ENCODE data around the gene GRM7.

The GRM7 gene

GRCh38 chr3:7172996-7173395 lies 312.1 kb downstream of the GRM7 start:
- Histone ChIP-seq H3K36me3 (ENCODE audit: control insufficient read depth, insufficient read depth, low read length) (no peaks in the 10 kb centered on the region), H3K4me1 (ENCODE audit: control insufficient read depth, insufficient read depth, low read length, poor library complexity, severe bottlenecking) (no peaks in the 10 kb centered on the region), H3K4me3 (ENCODE audit: insufficient read depth, low read depth, low read length, poor library complexity, severe bottlenecking) (no peak overlapping the region), H3K27ac (ENCODE audit: insufficient read depth, low read length, poor library complexity, severe bottlenecking) (no peak overlapping the region), H3K27me3 (replicated peaks; ENCODE audit: control insufficient read depth, insufficient read depth, low read length, poor library complexity, severe bottlenecking) (no peaks in the 10 kb centered on the region), H3K9me3 (ENCODE audit: control insufficient read depth, low read length) (no peaks in the 10 kb centered on the region)
- no peak for DNase-seq

GRCh38 chr3:7188551-7188950 lies 327.6 kb downstream of the GRM7 start:
- Histone ChIP-seq H3K4me1 (ENCODE audit: control insufficient read depth, insufficient read depth, low read length, poor library complexity, severe bottlenecking) (no peaks in the 10 kb centered on the region), H3K36me3 (ENCODE audit: control insufficient read depth, insufficient read depth, low read length) (no peaks in the 10 kb centered on the region), H3K27me3 (replicated peaks; ENCODE audit: control insufficient read depth, insufficient read depth, low read length, poor library complexity, severe bottlenecking) (no peaks in the 10 kb centered on the region), H3K4me3 (ENCODE audit: insufficient read depth, low read depth, low read length, poor library complexity, severe bottlenecking) (no peak overlapping the region), H3K27ac (ENCODE audit: insufficient read depth, low read length, poor library complexity, severe bottlenecking) (no peak overlapping the region), H3K9me3 (ENCODE audit: control insufficient read depth, low read length) (no peaks in the 10 kb centered on the region)
- no peak for DNase-seq

GRCh38 chr3:7190095-7190494 lies 329.2 kb downstream of the GRM7 start:
- Histone ChIP-seq H3K9me3 (ENCODE audit: control insufficient read depth, low read length) (no peaks in the 10 kb centered on the region), H3K36me3 (ENCODE audit: control insufficient read depth, insufficient read depth, low read length) (no peaks in the 10 kb centered on the region), H3K4me1 (ENCODE audit: control insufficient read depth, insufficient read depth, low read length, poor library complexity, severe bottlenecking) (no peaks in the 10 kb centered on the region), H3K4me3 (ENCODE audit: insufficient read depth, low read depth, low read length, poor library complexity, severe bottlenecking) (no peak overlapping the region), H3K27ac (ENCODE audit: insufficient read depth, low read length, poor library complexity, severe bottlenecking) (no peak overlapping the region), H3K27me3 (replicated peaks; ENCODE audit: control insufficient read depth, insufficient read depth, low read length, poor library complexity, severe bottlenecking) (no peaks in the 10 kb centered on the region)
- DNase-seq: no peak

GRCh38 chr3:7193269-7193668 lies 332.4 kb downstream of the GRM7 start:
- no peaks in the 10 kb centered on the region for H3K36me3 ChIP-seq (ENCODE audit: control insufficient read depth, insufficient read depth, low read length)

GRCh38 chr3:7194071-7194835 lies 333.3 kb downstream of the GRM7 start:
- H3K4me3 ChIP-seq (ENCODE audit: insufficient read depth, low read depth, low read length, poor library complexity, severe bottlenecking): no peak overlapping the region
- H3K27me3 ChIP-seq (replicated peaks; ENCODE audit: control insufficient read depth, insufficient read depth, low read length, poor library complexity, severe bottlenecking): no peaks in the 10 kb centered on the region
- DNase-seq: no peak
- no peak overlapping the region for H3K27ac ChIP-seq (ENCODE audit: insufficient read depth, low read length, poor library complexity, severe bottlenecking)
- H3K36me3 ChIP-seq (ENCODE audit: control insufficient read depth, insufficient read depth, low read length): no peaks in the 10 kb centered on the region
- no peaks in the 10 kb centered on the region for H3K4me1 ChIP-seq (ENCODE audit: control insufficient read depth, insufficient read depth, low read length, poor library complexity, severe bottlenecking)
- no peaks in the 10 kb centered on the region for H3K9me3 ChIP-seq (ENCODE audit: control insufficient read depth, low read length)

More at GRCh38 chr3:7193269-7193668, 332.4 kb downstream of the GRM7 start:
- Histone ChIP-seq H3K27me3 (replicated peaks; ENCODE audit: control insufficient read depth, insufficient read depth, low read length, poor library complexity, severe bottlenecking) (no peaks in the 10 kb centered on the region), H3K27ac (ENCODE audit: insufficient read depth, low read length, poor library complexity, severe bottlenecking) (no peak overlapping the region), H3K9me3 (ENCODE audit: control insufficient read depth, low read length) (no peaks in the 10 kb centered on the region), H3K4me3 (ENCODE audit: insufficient read depth, low read depth, low read length, poor library complexity, severe bottlenecking) (no peak overlapping the region), H3K4me1 (ENCODE audit: control insufficient read depth, insufficient read depth, low read length, poor library complexity, severe bottlenecking) (no peaks in the 10 kb centered on the region)
- DNase-seq: no peak

GRCh38 chr3:7195934-7196333 lies 335.0 kb downstream of the GRM7 start:
- Histone ChIP-seq H3K9me3 (ENCODE audit: control insufficient read depth, low read length) (no peaks in the 10 kb centered on the region), H3K36me3 (ENCODE audit: control insufficient read depth, insufficient read depth, low read length) (no peaks in the 10 kb centered on the region)

GRCh38 chr3:7201784-7202183 lies 340.9 kb downstream of the GRM7 start:
- no peaks in the 10 kb centered on the region for H3K36me3 ChIP-seq (ENCODE audit: control insufficient read depth, insufficient read depth, low read length)
- no peak for DNase-seq

More at GRCh38 chr3:7195934-7196333, 335.0 kb downstream of the GRM7 start:
- no peak overlapping the region for H3K27ac ChIP-seq (ENCODE audit: insufficient read depth, low read length, poor library complexity, severe bottlenecking)
- no peaks in the 10 kb centered on the region for H3K27me3 ChIP-seq (replicated peaks; ENCODE audit: control insufficient read depth, insufficient read depth, low read length, poor library complexity, severe bottlenecking)
- H3K4me1 ChIP-seq (ENCODE audit: control insufficient read depth, insufficient read depth, low read length, poor library complexity, severe bottlenecking): no peaks in the 10 kb centered on the region
- no peak for DNase-seq
- H3K4me3 ChIP-seq (ENCODE audit: insufficient read depth, low read depth, low read length, poor library complexity, severe bottlenecking): no peak overlapping the region

GRCh38 chr3:7203969-7204847 lies 343.3 kb downstream of the GRM7 start:
- Histone ChIP-seq H3K9me3 (ENCODE audit: control insufficient read depth, low read length) (no peaks in the 10 kb centered on the region), H3K36me3 (ENCODE audit: control insufficient read depth, insufficient read depth, low read length) (no peaks in the 10 kb centered on the region), H3K27ac (ENCODE audit: insufficient read depth, low read length, poor library complexity, severe bottlenecking) (no peak overlapping the region), H3K27me3 (replicated peaks; ENCODE audit: control insufficient read depth, insufficient read depth, low read length, poor library complexity, severe bottlenecking) (no peaks in the 10 kb centered on the region), H3K4me1 (ENCODE audit: control insufficient read depth, insufficient read depth, low read length, poor library complexity, severe bottlenecking) (no peaks in the 10 kb centered on the region), H3K4me3 (ENCODE audit: insufficient read depth, low read depth, low read length, poor library complexity, severe bottlenecking) (no peak overlapping the region)
- no peak for DNase-seq

More at GRCh38 chr3:7201784-7202183, 340.9 kb downstream of the GRM7 start:
- no peak overlapping the region for H3K4me3 ChIP-seq (ENCODE audit: insufficient read depth, low read depth, low read length, poor library complexity, severe bottlenecking)
- no peak overlapping the region for H3K27ac ChIP-seq (ENCODE audit: insufficient read depth, low read length, poor library complexity, severe bottlenecking)
- H3K27me3 ChIP-seq (replicated peaks; ENCODE audit: control insufficient read depth, insufficient read depth, low read length, poor library complexity, severe bottlenecking): no peaks in the 10 kb centered on the region
- H3K4me1 ChIP-seq (ENCODE audit: control insufficient read depth, insufficient read depth, low read length, poor library complexity, severe bottlenecking): no peaks in the 10 kb centered on the region
- H3K9me3 ChIP-seq (ENCODE audit: control insufficient read depth, low read length): no peaks in the 10 kb centered on the region

- H3K4me3 ChIP-seq (ENCODE audit: insufficient read depth, low read depth, low read length, poor library complexity, severe bottlenecking): no peak overlapping the region
Measured at GRCh38 chr3:7204848-7205156, 343.9 kb downstream of the GRM7 start.

GRCh38 chr3:7205535-7205934 lies 344.6 kb downstream of the GRM7 start:
- no peak for DNase-seq
- Histone ChIP-seq H3K4me3 (ENCODE audit: insufficient read depth, low read depth, low read length, poor library complexity, severe bottlenecking) (peak overlapping the region; percentile 15), H3K4me1 (ENCODE audit: control insufficient read depth, insufficient read depth, low read length, poor library complexity, severe bottlenecking) (no peaks in the 10 kb centered on the region), H3K27me3 (replicated peaks; ENCODE audit: control insufficient read depth, insufficient read depth, low read length, poor library complexity, severe bottlenecking) (no peaks in the 10 kb centered on the region), H3K27ac (ENCODE audit: insufficient read depth, low read length, poor library complexity, severe bottlenecking) (no peak overlapping the region), H3K9me3 (ENCODE audit: control insufficient read depth, low read length) (no peaks in the 10 kb centered on the region), H3K36me3 (ENCODE audit: control insufficient read depth, insufficient read depth, low read length) (no peaks in the 10 kb centered on the region)

More at GRCh38 chr3:7204848-7205156, 343.9 kb downstream of the GRM7 start:
- no peaks in the 10 kb centered on the region for H3K9me3 ChIP-seq (ENCODE audit: control insufficient read depth, low read length)
- H3K27me3 ChIP-seq (replicated peaks; ENCODE audit: control insufficient read depth, insufficient read depth, low read length, poor library complexity, severe bottlenecking): no peaks in the 10 kb centered on the region
- DNase-seq: no peak
- H3K4me1 ChIP-seq (ENCODE audit: control insufficient read depth, insufficient read depth, low read length, poor library complexity, severe bottlenecking): no peaks in the 10 kb centered on the region
- H3K36me3 ChIP-seq (ENCODE audit: control insufficient read depth, insufficient read depth, low read length): no peaks in the 10 kb centered on the region
- no peak overlapping the region for H3K27ac ChIP-seq (ENCODE audit: insufficient read depth, low read length, poor library complexity, severe bottlenecking)
